ENCODE measurements around the gene NLK. TPM values are rescaled to one million over a fixed set of nuclear protein-coding genes. Genes with fewer than 3 reads are reported as not detected.

The NLK gene
- total and polyA plus RNA-seq, 10 of the 15 experiments (the other 5 are each of a cell fraction or from before 2014, with no cell fraction given), result 5.0 to 22.9 (median 15.0) TPM

DNA sequence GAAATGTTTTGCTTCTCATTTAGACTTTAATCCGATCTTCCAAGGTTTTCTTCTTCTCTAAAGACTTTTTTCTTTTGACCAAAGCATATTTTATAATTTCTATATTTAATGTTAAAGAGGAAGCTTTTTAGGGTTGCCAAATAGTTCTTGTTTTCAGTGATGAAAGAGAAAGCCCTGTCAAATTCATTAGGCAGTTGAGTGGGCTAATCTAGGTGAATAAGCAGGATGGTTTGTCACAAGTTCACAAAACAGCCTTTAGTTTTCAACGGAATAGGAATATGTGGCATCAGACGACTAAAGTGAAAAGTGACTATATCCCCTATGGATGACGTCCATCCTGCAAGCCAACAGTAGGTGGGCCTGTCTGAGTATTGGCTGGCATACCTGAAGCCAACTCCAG is 118.8 kb downstream of the NLK start (continued):
- TF ChIP-seq, protein P1, sequence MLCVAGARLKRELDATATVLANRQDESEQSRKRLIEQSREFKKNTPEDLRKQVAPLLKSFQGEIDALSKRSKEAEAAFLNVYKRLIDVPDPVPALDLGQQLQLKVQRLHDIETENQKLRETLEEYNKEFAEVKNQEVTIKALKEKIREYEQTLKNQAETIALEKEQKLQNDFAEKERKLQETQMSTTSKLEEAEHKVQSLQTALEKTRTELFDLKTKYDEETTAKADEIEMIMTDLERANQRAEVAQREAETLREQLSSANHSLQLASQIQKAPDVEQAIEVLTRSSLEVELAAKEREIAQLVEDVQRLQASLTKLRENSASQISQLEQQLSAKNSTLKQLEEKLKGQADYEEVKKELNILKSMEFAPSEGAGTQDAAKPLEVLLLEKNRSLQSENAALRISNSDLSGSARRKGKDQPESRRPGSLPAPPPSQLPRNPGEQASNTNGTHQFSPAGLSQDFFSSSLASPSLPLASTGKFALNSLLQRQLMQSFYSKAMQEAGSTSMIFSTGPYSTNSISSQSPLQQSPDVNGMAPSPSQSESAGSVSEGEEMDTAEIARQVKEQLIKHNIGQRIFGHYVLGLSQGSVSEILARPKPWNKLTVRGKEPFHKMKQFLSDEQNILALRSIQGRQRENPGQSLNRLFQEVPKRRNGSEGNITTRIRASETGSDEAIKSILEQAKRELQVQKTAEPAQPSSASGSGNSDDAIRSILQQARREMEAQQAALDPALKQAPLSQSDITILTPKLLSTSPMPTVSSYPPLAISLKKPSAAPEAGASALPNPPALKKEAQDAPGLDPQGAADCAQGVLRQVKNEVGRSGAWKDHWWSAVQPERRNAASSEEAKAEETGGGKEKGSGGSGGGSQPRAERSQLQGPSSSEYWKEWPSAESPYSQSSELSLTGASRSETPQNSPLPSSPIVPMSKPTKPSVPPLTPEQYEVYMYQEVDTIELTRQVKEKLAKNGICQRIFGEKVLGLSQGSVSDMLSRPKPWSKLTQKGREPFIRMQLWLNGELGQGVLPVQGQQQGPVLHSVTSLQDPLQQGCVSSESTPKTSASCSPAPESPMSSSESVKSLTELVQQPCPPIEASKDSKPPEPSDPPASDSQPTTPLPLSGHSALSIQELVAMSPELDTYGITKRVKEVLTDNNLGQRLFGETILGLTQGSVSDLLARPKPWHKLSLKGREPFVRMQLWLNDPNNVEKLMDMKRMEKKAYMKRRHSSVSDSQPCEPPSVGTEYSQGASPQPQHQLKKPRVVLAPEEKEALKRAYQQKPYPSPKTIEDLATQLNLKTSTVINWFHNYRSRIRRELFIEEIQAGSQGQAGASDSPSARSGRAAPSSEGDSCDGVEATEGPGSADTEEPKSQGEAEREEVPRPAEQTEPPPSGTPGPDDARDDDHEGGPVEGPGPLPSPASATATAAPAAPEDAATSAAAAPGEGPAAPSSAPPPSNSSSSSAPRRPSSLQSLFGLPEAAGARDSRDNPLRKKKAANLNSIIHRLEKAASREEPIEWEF (IDR thresholded peaks at IDR 0.05; ENCODE audit: insufficient replicate concordance, low read depth, low read length), result no peak
- TF ChIP-seq, protein P2, sequence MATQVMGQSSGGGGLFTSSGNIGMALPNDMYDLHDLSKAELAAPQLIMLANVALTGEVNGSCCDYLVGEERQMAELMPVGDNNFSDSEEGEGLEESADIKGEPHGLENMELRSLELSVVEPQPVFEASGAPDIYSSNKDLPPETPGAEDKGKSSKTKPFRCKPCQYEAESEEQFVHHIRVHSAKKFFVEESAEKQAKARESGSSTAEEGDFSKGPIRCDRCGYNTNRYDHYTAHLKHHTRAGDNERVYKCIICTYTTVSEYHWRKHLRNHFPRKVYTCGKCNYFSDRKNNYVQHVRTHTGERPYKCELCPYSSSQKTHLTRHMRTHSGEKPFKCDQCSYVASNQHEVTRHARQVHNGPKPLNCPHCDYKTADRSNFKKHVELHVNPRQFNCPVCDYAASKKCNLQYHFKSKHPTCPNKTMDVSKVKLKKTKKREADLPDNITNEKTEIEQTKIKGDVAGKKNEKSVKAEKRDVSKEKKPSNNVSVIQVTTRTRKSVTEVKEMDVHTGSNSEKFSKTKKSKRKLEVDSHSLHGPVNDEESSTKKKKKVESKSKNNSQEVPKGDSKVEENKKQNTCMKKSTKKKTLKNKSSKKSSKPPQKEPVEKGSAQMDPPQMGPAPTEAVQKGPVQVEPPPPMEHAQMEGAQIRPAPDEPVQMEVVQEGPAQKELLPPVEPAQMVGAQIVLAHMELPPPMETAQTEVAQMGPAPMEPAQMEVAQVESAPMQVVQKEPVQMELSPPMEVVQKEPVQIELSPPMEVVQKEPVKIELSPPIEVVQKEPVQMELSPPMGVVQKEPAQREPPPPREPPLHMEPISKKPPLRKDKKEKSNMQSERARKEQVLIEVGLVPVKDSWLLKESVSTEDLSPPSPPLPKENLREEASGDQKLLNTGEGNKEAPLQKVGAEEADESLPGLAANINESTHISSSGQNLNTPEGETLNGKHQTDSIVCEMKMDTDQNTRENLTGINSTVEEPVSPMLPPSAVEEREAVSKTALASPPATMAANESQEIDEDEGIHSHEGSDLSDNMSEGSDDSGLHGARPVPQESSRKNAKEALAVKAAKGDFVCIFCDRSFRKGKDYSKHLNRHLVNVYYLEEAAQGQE (IDR thresholded peaks at IDR 0.05; ENCODE audit: low read depth, low read length), result no peak
- TF ChIP-seq, protein P3, sequence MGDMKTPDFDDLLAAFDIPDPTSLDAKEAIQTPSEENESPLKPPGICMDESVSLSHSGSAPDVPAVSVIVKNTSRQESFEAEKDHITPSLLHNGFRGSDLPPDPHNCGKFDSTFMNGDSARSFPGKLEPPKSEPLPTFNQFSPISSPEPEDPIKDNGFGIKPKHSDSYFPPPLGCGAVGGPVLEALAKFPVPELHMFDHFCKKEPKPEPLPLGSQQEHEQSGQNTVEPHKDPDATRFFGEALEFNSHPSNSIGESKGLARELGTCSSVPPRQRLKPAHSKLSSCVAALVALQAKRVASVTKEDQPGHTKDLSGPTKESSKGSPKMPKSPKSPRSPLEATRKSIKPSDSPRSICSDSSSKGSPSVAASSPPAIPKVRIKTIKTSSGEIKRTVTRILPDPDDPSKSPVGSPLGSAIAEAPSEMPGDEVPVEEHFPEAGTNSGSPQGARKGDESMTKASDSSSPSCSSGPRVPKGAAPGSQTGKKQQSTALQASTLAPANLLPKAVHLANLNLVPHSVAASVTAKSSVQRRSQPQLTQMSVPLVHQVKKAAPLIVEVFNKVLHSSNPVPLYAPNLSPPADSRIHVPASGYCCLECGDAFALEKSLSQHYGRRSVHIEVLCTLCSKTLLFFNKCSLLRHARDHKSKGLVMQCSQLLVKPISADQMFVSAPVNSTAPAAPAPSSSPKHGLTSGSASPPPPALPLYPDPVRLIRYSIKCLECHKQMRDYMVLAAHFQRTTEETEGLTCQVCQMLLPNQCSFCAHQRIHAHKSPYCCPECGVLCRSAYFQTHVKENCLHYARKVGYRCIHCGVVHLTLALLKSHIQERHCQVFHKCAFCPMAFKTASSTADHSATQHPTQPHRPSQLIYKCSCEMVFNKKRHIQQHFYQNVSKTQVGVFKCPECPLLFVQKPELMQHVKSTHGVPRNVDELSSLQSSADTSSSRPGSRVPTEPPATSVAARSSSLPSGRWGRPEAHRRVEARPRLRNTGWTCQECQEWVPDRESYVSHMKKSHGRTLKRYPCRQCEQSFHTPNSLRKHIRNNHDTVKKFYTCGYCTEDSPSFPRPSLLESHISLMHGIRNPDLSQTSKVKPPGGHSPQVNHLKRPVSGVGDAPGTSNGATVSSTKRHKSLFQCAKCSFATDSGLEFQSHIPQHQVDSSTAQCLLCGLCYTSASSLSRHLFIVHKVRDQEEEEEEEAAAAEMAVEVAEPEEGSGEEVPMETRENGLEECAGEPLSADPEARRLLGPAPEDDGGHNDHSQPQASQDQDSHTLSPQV (IDR thresholded peaks at IDR 0.05), result no peak
- TF ChIP-seq ATF7 (IDR thresholded peaks at IDR 0.05; ENCODE audit: low read depth), result no peak
- no peak for TF ChIP-seq SMAD5 (IDR thresholded peaks at IDR 0.05; ENCODE audit: low read depth)
- no peak for TF ChIP-seq ZBED1 (IDR thresholded peaks at IDR 0.05; ENCODE audit: borderline replicate concordance)
- no peak for TF ChIP-seq POU2F2 (IDR thresholded peaks at IDR 0.05; ENCODE audit: borderline replicate concordance, low read depth, low read length)
- no peak for TF ChIP-seq MEF2B (IDR thresholded peaks at IDR 0.05; ENCODE audit: partially characterized antibody, poor library complexity, severe bottlenecking)

Measured in GM12878 (cell line).